SK-N-SH treated with all-trans-retinoic acid at 6 μM for 48 hours (cell line): ENCODE measurements around the gene RAB7B.

ENCODE experiments used
- ATAC-seq: fragments of 200-7000 bp; cut with Tn5 transposase; 3 replicates; pipeline ENCODE4 v1.9.1; 2020; ENCODE audit warnings: mild to moderate bottlenecking, moderate library complexity
- BACH2 ChIP-seq: fragments of 250-450 bp; sonication (Bioruptor Pico); IDR thresholded peaks from 2 replicates; pipeline ENCODE4 v1.9.0; 2021; ENCODE audit warnings: mild to moderate bottlenecking, borderline replicate concordance
- CSDC2 ChIP-seq: fragments of 250-450 bp; sonication (Bioruptor Pico); IDR thresholded peaks from 2 replicates; pipeline ENCODE4 v1.5.0; 2020; ENCODE audit warnings: mild to moderate bottlenecking, moderate library complexity
- ESRRG ChIP-seq: fragments of 250-450 bp; sonication (Bioruptor Pico); IDR thresholded peaks from 2 replicates; pipeline ENCODE4 v1.6.1; 2021; ENCODE audit warnings: mild to moderate bottlenecking
- GLIS3 ChIP-seq: fragments of 250-450 bp; sonication (Bioruptor Pico); IDR thresholded peaks from 2 replicates; pipeline ENCODE4 v1.5.0; 2020; ENCODE audit warnings: mild to moderate bottlenecking, moderate library complexity
- ISL1 ChIP-seq: fragments of 250-450 bp; sonication (Bioruptor Pico); IDR thresholded peaks from 2 replicates; pipeline ENCODE4 v2.1.2; 2022; ENCODE audit warnings: mild to moderate bottlenecking, moderate library complexity
- OSR1 ChIP-seq: fragments of 250-450 bp; sonication (Bioruptor Pico); IDR thresholded peaks from 2 replicates; pipeline ENCODE4 v1.8.0; 2022; ENCODE audit warnings: moderate library complexity, mild to moderate bottlenecking, inconsistent platforms
- PPARA ChIP-seq: fragments of 250-450 bp; sonication (Bioruptor Pico); IDR thresholded peaks from 2 replicates; pipeline ENCODE4 v1.5.0; 2020; ENCODE audit warnings: mild to moderate bottlenecking, borderline replicate concordance
- RARB ChIP-seq: fragments of 250-450 bp; sonication (Bioruptor Pico); IDR thresholded peaks from 2 replicates; pipeline ENCODE4 v1.8.0; 2021; ENCODE audit warnings: mild to moderate bottlenecking, moderate library complexity
- SNAI2 ChIP-seq: fragments of 250-450 bp; sonication (Bioruptor Pico); IDR thresholded peaks from 2 replicates; pipeline ENCODE4 v1.5.0; 2020; ENCODE audit warnings: mild to moderate bottlenecking, moderate library complexity
- TCF4 ChIP-seq: fragments of 250-450 bp; sonication (Bioruptor Pico); IDR thresholded peaks from 2 replicates; pipeline ENCODE4 v1.8.0; 2021; ENCODE audit warnings: mild to moderate bottlenecking, moderate library complexity, borderline replicate concordance
- TOX ChIP-seq: fragments of 250-450 bp; sonication (Bioruptor Pico); IDR thresholded peaks from 2 replicates; pipeline ENCODE4 v1.8.0; 2021; ENCODE audit warnings: mild to moderate bottlenecking, moderate library complexity, borderline replicate concordance
- ZC3H10 ChIP-seq: fragments of 250-450 bp; sonication (Bioruptor Pico); IDR thresholded peaks from 2 replicates; pipeline ENCODE4 v1.5.1; 2021; ENCODE audit warnings: mild to moderate bottlenecking, moderate library complexity
- ZFP3 ChIP-seq: fragments of 250-450 bp; sonication (Bioruptor Pico); IDR thresholded peaks from 2 replicates; pipeline ENCODE4 v1.5.0; 2020; ENCODE audit warnings: mild to moderate bottlenecking, moderate library complexity
- ZFP30 ChIP-seq: fragments of 450-650 bp; formaldehyde crosslinking; IDR thresholded peaks from 2 replicates; pipeline ENCODE4 v1.5.0; 2022; ENCODE audit warnings: mild to moderate bottlenecking, moderate library complexity
- ZNF565 ChIP-seq: fragments of 450-650 bp; formaldehyde crosslinking; conservative IDR thresholded peaks from 2 replicates; pipeline ENCODE4 v1.5.0; 2020; ENCODE audit warnings: low read depth, mild to moderate bottlenecking, moderate library complexity
- ZNF70 ChIP-seq: fragments of 450-650 bp; formaldehyde crosslinking; IDR thresholded peaks from 2 replicates; pipeline ENCODE4 v1.5.0; 2020; ENCODE audit warnings: mild to moderate bottlenecking, moderate library complexity
- ZNF8 ChIP-seq: fragments of 450-650 bp; formaldehyde crosslinking; IDR thresholded peaks from 2 replicates; pipeline ENCODE4 v1.5.0; 2020; ENCODE audit warnings: mild to moderate bottlenecking, moderate library complexity
- TF ChIP-seq, protein P1 (sequence below): fragments of 250-450 bp; sonication (Bioruptor Pico); IDR thresholded peaks from 2 replicates; pipeline ENCODE4 v1.8.0; 2020; ENCODE audit warnings: mild to moderate bottlenecking, moderate library complexity, borderline replicate concordance
- TF ChIP-seq, protein P2 (sequence below): fragments of 250-450 bp; sonication (Bioruptor Pico); IDR thresholded peaks from 2 replicates; pipeline ENCODE4 v1.5.0; 2020; ENCODE audit warnings: mild to moderate bottlenecking, moderate library complexity
- TF ChIP-seq, protein P3 (sequence below): fragments of 250-450 bp; sonication (Bioruptor Pico); IDR thresholded peaks from 2 replicates; pipeline ENCODE4 v1.5.1; 2020; ENCODE audit warnings: low read depth, mild to moderate bottlenecking, moderate library complexity
- TF ChIP-seq, protein P4 (sequence below): fragments of 250-450 bp; sonication (Bioruptor Pico); IDR thresholded peaks from 2 replicates; pipeline ENCODE4 v1.5.1; 2021; ENCODE audit warnings: mild to moderate bottlenecking, moderate library complexity
- TF ChIP-seq, protein P5 (sequence below): fragments of 250-450 bp; sonication (Bioruptor Pico); IDR thresholded peaks from 2 replicates; pipeline ENCODE4 v1.8.0; 2021; ENCODE audit warnings: low read depth, mild to moderate bottlenecking, moderate library complexity, borderline replicate concordance

The RAB7B gene

DNA sequence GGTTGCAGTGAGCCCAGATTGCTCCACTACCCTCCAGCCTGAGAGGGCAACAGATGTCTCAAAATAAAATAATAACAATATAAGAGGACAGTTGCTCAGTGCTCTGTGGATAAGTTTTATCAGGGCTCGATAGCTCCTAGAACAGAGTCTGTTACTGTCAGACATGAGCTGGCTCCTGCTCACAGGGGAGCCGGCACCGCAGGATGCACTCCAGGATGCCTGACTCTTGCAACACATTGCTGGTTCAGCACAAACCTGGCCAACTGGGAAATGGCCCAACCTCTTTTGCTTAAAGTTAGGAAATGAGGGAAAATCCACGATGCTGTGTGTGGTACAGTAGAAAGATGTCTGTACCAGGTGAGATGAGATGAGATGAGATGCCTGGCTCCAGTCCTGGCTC lies 26.3 kb upstream of the RAB7B start:
- no peak for ATAC-seq
- no peak for TF ChIP-seq ZFP3 (CRISPR knock-in tag)
- TF ChIP-seq ZC3H10, result no peak
- no peak for TF ChIP-seq GLIS3 (CRISPR knock-in tag)
- no peak for TF ChIP-seq CSDC2 (CRISPR knock-in tag)
- no peak for TF ChIP-seq ZNF8 (CRISPR knock-in tag)
- no peak for TF ChIP-seq ZNF70 (CRISPR knock-in tag)

DNA sequence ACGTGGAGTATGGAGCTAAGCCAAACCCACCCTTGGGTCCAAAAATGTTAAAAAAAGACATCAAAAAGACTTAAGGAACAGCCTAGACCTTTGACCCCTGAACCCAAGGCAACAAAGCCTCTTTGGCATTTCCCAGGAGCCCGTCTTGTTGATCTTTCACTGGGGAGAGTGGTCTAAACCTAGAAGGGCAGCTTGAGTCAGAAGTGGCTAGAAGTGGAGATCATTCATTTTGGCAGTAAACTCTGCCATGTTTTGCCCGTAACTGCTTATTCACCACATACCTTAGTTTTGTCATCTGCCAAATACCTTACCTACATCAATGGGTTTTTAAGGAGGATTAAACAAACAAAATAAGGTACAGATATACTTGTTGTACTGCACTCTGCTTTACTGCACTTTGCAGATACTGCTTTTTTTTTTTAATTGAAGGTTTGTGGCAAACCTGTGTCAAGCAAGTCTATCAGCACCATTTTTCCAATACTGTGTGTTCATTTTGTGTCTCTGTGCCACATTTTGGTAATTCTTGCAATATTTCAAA lies 22.2 kb upstream of the RAB7B start:
- no peak for TF ChIP-seq BACH2 (CRISPR knock-in tag)
- no peak for TF ChIP-seq ISL1 (CRISPR knock-in tag)
- TF ChIP-seq GLIS3 (CRISPR knock-in tag), result no peak
- TF ChIP-seq, protein P1, sequence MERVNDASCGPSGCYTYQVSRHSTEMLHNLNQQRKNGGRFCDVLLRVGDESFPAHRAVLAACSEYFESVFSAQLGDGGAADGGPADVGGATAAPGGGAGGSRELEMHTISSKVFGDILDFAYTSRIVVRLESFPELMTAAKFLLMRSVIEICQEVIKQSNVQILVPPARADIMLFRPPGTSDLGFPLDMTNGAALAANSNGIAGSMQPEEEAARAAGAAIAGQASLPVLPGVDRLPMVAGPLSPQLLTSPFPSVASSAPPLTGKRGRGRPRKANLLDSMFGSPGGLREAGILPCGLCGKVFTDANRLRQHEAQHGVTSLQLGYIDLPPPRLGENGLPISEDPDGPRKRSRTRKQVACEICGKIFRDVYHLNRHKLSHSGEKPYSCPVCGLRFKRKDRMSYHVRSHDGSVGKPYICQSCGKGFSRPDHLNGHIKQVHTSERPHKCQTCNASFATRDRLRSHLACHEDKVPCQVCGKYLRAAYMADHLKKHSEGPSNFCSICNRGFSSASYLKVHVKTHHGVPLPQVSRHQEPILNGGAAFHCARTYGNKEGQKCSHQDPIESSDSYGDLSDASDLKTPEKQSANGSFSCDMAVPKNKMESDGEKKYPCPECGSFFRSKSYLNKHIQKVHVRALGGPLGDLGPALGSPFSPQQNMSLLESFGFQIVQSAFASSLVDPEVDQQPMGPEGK (CRISPR knock-in tag), result no peak
- TF ChIP-seq, protein P2, sequence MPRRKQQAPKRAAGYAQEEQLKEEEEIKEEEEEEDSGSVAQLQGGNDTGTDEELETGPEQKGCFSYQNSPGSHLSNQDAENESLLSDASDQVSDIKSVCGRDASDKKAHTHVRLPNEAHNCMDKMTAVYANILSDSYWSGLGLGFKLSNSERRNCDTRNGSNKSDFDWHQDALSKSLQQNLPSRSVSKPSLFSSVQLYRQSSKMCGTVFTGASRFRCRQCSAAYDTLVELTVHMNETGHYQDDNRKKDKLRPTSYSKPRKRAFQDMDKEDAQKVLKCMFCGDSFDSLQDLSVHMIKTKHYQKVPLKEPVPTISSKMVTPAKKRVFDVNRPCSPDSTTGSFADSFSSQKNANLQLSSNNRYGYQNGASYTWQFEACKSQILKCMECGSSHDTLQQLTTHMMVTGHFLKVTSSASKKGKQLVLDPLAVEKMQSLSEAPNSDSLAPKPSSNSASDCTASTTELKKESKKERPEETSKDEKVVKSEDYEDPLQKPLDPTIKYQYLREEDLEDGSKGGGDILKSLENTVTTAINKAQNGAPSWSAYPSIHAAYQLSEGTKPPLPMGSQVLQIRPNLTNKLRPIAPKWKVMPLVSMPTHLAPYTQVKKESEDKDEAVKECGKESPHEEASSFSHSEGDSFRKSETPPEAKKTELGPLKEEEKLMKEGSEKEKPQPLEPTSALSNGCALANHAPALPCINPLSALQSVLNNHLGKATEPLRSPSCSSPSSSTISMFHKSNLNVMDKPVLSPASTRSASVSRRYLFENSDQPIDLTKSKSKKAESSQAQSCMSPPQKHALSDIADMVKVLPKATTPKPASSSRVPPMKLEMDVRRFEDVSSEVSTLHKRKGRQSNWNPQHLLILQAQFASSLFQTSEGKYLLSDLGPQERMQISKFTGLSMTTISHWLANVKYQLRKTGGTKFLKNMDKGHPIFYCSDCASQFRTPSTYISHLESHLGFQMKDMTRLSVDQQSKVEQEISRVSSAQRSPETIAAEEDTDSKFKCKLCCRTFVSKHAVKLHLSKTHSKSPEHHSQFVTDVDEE (CRISPR knock-in tag), result no peak
- no peak for TF ChIP-seq PPARA (CRISPR knock-in tag)
- TF ChIP-seq TCF4 (CRISPR knock-in tag), result no peak
- no peak for TF ChIP-seq ZNF8 (CRISPR knock-in tag)
- TF ChIP-seq TOX (CRISPR knock-in tag), result no peak
- TF ChIP-seq ZNF70 (CRISPR knock-in tag), result no peak
- TF ChIP-seq ESRRG (CRISPR knock-in tag), result no peak
- no peak for TF ChIP-seq ZNF565
- TF ChIP-seq, protein P3, sequence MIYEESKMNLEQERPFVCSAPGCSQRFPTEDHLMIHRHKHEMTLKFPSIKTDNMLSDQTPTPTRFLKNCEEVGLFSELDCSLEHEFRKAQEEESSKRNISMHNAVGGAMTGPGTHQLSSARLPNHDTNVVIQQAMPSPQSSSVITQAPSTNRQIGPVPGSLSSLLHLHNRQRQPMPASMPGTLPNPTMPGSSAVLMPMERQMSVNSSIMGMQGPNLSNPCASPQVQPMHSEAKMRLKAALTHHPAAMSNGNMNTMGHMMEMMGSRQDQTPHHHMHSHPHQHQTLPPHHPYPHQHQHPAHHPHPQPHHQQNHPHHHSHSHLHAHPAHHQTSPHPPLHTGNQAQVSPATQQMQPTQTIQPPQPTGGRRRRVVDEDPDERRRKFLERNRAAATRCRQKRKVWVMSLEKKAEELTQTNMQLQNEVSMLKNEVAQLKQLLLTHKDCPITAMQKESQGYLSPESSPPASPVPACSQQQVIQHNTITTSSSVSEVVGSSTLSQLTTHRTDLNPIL (CRISPR knock-in tag), result no peak
- TF ChIP-seq ZFP3 (CRISPR knock-in tag), result no peak
- no peak for TF ChIP-seq RARB
- TF ChIP-seq, all 23 proteins: peak for 0
- ATAC-seq, result no peak

DNA sequence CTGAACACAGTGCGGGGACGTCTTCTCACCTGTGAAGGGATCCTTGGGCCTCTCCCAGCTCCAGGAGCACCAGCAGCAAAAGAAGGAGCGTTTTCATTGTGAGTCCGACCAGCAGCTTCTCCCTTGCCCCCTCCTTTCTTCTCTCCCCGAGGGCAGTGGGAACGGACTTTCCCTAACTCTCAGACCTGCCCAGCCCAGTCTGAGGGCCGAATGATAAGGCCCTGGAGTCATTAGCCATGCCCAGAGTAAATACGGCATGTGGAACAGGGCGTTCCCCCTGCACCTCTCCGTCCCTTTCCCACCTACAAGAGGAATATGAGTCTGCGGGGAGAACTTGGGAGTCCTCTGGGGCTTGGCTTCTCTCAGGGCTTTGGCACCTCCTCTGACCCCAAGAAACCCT lies 20.5 kb upstream of the RAB7B start, which contains the start of gene CTSE:
Gene CTSE (minus strand): TSS at position 201 of the 400 bp plus-strand sequence. CDS start 104 bp downstream, at position 97.
- TF ChIP-seq, protein P4, sequence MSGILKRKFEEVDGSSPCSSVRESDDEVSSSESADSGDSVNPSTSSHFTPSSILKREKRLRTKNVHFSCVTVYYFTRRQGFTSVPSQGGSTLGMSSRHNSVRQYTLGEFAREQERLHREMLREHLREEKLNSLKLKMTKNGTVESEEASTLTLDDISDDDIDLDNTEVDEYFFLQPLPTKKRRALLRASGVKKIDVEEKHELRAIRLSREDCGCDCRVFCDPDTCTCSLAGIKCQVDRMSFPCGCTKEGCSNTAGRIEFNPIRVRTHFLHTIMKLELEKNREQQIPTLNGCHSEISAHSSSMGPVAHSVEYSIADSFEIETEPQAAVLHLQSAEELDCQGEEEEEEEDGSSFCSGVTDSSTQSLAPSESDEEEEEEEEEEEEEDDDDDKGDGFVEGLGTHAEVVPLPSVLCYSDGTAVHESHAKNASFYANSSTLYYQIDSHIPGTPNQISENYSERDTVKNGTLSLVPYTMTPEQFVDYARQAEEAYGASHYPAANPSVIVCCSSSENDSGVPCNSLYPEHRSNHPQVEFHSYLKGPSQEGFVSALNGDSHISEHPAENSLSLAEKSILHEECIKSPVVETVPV (CRISPR knock-in tag), result no peak
- TF ChIP-seq ZNF565 (no peak), ZFP30 (CRISPR knock-in tag) (no peak), BACH2 (CRISPR knock-in tag) (no peak), ZNF8 (CRISPR knock-in tag) (no peak), TCF4 (CRISPR knock-in tag) (no peak)
- TF ChIP-seq, protein P3 (CRISPR knock-in tag), result no peak
- TF ChIP-seq, all 23 proteins: peak for 0
- ATAC-seq, result no peak

DNA sequence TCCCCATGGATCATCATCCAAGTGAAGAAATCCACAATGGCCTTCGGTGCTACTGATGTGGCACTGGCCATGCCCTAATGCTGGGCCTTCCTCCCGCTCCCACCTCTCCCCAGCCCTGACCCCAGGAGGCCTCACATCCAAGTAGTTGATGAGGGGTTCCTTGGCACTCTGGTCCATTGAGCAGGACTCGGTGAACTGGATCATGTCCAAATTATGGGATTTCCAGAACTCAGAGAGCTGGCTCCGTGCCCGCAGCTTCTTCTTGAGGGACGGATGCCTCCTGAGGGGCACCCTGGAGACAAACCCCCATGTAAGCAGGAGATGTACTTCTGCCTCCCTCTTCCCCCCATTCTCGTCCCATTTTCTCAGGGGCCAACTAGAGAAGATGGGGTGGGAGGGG lies 19.6 kb upstream of the RAB7B start:
- ATAC-seq, result no peak
- TF ChIP-seq PPARA (CRISPR knock-in tag), result no peak
- no peak for TF ChIP-seq ESRRG (CRISPR knock-in tag)
- no peak for TF ChIP-seq SNAI2
- TF ChIP-seq TCF4 (CRISPR knock-in tag), result no peak
- no peak for TF ChIP-seq OSR1
- TF ChIP-seq ISL1 (CRISPR knock-in tag), result no peak
- TF ChIP-seq, protein P2 (CRISPR knock-in tag), result no peak
- TF ChIP-seq ZC3H10, result no peak
- TF ChIP-seq, protein P5, sequence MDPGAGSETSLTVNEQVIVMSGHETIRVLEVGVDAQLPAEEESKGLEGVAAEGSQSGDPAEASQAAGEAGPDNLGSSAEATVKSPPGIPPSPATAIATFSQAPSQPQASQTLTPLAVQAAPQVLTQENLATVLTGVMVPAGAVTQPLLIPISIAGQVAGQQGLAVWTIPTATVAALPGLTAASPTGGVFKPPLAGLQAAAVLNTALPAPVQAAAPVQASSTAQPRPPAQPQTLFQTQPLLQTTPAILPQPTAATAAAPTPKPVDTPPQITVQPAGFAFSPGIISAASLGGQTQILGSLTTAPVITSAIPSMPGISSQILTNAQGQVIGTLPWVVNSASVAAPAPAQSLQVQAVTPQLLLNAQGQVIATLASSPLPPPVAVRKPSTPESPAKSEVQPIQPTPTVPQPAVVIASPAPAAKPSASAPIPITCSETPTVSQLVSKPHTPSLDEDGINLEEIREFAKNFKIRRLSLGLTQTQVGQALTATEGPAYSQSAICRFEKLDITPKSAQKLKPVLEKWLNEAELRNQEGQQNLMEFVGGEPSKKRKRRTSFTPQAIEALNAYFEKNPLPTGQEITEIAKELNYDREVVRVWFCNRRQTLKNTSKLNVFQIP (CRISPR knock-in tag), result no peak
- TF ChIP-seq ZFP30 (CRISPR knock-in tag), result no peak
- TF ChIP-seq ZFP3 (CRISPR knock-in tag), result no peak
- no peak for TF ChIP-seq BACH2 (CRISPR knock-in tag)
